SK-N-MC (cell line): ENCODE data around the gene SLC38A1.
A peak's percentile ranks its signal among the peaks of the same experiment; 100 is the strongest.

ENCODE experiments used
- DNase-seq: peaks from one replicate; pipeline ENCODE4 v3.0.0-alpha.2; 2011; ENCODE audit warnings: low read depth, low spot score
- H3K27ac ChIP-seq: fragments of 200-600 bp; sonication (generic); 2 replicates; pipeline ENCODE4 v1.5.1; 2016; ENCODE audit warnings: mixed run types
- H3K36me3 ChIP-seq: fragments of 200-600 bp; sonication (generic); 2 replicates; pipeline ENCODE4 v1.6.1; 2017; ENCODE audit warnings: antibody characterized with exemption, low read length, mixed read lengths; ENCODE audit not compliant: insufficient read depth
- H3K4me3 ChIP-seq: fragments of 200-600 bp; sonication (generic); 2 replicates; pipeline ENCODE4 v1.5.1; 2016
- H3K9ac ChIP-seq: fragments of 200-600 bp; sonication (generic); 2 replicates; pipeline ENCODE4 v1.8.0; 2017; ENCODE audit warnings: mixed run types, mixed read lengths; ENCODE audit not compliant: insufficient read length
- H3K9me3 ChIP-seq: fragments of 200-600 bp; sonication (generic); 2 replicates; pipeline ENCODE4 v1.6.1; 2017; ENCODE audit warnings: low read depth, mild to moderate bottlenecking, antibody characterized with exemption, low read length, moderate library complexity, mixed read lengths
- EZH2 ChIP-seq: fragments of 200-600 bp; sonication (generic); IDR thresholded peaks from one replicate; pipeline ENCODE4 v1.6.1; 2017; ENCODE audit warnings: antibody characterized with exemption
- FOXP2 ChIP-seq: optimal IDR thresholded peaks from 2 replicates; pipeline ENCODE3; 2011; ENCODE audit warnings: mild to moderate bottlenecking, moderate library complexity; ENCODE audit not compliant: insufficient read depth; ENCODE audit errors: extremely low read length, control extremely low read depth
- POLR2AphosphoS5 ChIP-seq: IDR thresholded peaks from 2 replicates; pipeline ENCODE4 v1.6.1; 2012; ENCODE audit warnings: mild to moderate bottlenecking, low read depth, low read length, borderline replicate concordance

SLC38A1 gene

DNA sequence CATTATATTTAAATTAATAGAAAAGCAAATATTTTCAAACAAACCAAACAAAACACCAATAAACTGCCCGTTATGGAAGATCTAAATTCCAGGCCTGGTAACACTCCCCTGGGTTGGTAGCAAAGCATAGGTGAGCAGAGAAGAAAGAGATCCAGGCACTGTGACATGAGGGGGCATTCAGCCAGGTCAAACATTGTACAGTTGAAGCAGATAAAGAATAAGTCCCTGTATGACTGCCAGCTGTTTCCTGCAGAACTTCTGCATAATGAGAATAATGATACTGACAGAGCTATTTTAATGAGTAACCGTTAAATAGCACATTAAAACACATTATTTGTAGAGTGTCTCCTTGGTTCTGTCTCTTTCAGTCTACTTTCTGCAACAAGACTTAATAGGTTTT lies 35.4 kb downstream of the SLC38A1 start:
- peaks cover 81% of the 10 kb centered on the region for H3K36me3 ChIP-seq
- H3K9me3 ChIP-seq = no peaks in the 10 kb centered on the region
- H3K27ac ChIP-seq = 0 out of 2 replicates have a peak overlapping the region, but pooled peaks have one; percentile 2
- H3K4me3 ChIP-seq = no peak overlapping the region
- DNase-seq = no peak
- no peak overlapping the region for H3K9ac ChIP-seq
- TF ChIP-seq FOXP2 (no peak), EZH2 (no peak), POLR2AphosphoS5 (no peak)

DNA sequence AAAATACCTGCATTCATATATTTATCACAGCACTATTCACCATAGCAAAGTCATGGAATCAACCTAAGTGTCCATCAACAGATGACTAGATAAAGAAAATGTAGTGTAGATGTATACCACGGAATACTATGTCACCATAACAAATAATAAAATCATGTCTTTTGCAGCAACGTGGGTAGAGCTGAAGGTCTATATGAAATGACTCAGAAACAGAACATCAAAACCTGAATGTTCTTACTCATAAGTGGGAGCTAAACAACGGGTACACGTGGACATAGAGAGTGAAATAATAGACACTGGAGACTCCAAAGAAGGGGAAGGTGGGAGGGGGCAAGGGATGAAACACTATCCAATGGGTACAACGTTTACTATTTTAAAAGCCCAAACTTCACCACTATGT lies 37.9 kb downstream of the SLC38A1 start:
- no peak for DNase-seq
- Histone ChIP-seq H3K4me3 (no peak overlapping the region), H3K27ac (no peak overlapping the region), H3K9me3 (no peaks in the 10 kb centered on the region), H3K9ac (no peak overlapping the region), H3K36me3 (peaks cover 75% of the 10 kb centered on the region)
- TF ChIP-seq FOXP2 (no peak), POLR2AphosphoS5 (no peak), EZH2 (no peak)

- peaks cover 78% of the 10 kb centered on the region for H3K36me3 ChIP-seq
- no peak for TF ChIP-seq EZH2
- no peak for TF ChIP-seq FOXP2
- TF ChIP-seq POLR2AphosphoS5 = no peak
- no peak overlapping the region for H3K4me3 ChIP-seq
- H3K27ac ChIP-seq = no peak overlapping the region
- H3K9me3 ChIP-seq = no peaks in the 10 kb centered on the region
- DNase-seq = no peak
- no peak overlapping the region for H3K9ac ChIP-seq
Observed at GRCh38 chr12:46230306-46230705, 38.5 kb downstream of the SLC38A1 start.

DNA sequence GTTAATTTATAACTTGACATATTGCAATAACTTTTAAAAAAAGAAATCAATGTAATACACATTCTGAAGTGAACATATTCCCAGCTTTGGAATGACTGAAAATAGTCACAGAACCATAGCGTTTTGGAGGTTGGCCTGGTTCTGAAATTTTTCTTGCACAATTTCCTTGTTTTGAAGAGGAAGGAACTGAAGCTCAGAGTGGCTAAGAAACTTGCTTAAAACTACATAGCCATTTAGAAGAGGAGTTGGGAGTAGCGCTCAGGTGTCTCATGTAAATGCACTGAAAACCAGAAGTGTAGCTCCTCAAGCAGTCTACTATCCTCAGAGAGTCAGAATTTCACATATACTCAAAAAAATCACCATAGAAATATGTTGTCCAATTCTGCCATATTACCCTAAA lies 41.2 kb downstream of the SLC38A1 start:
- Histone ChIP-seq H3K36me3 (peaks cover 80% of the 10 kb centered on the region), H3K4me3 (no peak overlapping the region), H3K9me3 (no peaks in the 10 kb centered on the region), H3K9ac (no peak overlapping the region), H3K27ac (no peak overlapping the region)
- no peak for TF ChIP-seq POLR2AphosphoS5
- TF ChIP-seq EZH2 = no peak
- no peak for TF ChIP-seq FOXP2
- DNase-seq = no peak

DNA sequence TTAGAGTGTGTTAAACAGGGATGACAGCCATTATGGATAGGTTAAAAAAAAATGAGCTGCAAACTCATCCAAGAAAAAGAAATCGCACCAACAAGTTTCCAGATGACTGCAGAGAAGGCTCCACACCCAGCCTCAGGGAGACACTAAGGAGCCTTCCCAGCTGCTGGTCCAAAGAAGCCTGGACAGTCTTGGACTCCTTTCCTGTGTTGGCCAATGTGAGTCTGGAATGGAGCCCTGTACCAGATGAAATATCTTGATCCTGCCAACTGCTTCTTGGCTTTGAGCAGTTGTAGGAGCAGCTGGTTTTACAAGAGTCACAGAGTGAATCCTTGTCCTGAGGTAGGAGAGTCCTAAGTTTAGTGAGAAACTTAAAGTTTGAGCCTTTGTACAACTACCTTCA lies 44.5 kb downstream of the SLC38A1 start:
- TF ChIP-seq POLR2AphosphoS5 = no peak
- no peak for TF ChIP-seq EZH2
- no peak for TF ChIP-seq FOXP2
- Histone ChIP-seq H3K27ac (no peak overlapping the region), H3K9ac (no peak overlapping the region), H3K36me3 (peaks cover 84% of the 10 kb centered on the region), H3K4me3 (no peak overlapping the region), H3K9me3 (no peaks in the 10 kb centered on the region)
- DNase-seq = no peak

DNA sequence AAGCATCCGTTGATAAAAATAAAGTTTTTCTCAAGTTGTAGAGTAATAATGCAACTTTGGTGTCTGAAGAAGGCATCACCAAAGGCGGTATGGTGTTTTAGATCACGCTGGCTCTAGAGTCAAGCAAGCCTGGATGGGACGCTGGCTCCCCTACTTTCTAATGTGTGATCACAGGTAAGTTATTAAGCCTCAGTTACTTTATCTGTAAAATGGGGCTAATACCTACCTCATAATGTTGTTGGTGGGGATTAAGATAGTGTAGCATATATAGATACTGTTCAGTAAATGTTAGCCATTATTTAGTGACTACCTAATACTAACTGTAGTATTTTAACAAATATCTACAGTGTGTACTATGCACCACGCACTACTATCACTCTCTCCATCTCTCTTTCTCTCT lies 45.8 kb downstream of the SLC38A1 start:
- TF ChIP-seq FOXP2 (no peak), POLR2AphosphoS5 (no peak), EZH2 (no peak)
- Histone ChIP-seq H3K9ac (no peak overlapping the region), H3K9me3 (no peaks in the 10 kb centered on the region), H3K4me3 (no peak overlapping the region), H3K36me3 (peaks cover 72% of the 10 kb centered on the region), H3K27ac (no peak overlapping the region)
- no peak for DNase-seq

DNA sequence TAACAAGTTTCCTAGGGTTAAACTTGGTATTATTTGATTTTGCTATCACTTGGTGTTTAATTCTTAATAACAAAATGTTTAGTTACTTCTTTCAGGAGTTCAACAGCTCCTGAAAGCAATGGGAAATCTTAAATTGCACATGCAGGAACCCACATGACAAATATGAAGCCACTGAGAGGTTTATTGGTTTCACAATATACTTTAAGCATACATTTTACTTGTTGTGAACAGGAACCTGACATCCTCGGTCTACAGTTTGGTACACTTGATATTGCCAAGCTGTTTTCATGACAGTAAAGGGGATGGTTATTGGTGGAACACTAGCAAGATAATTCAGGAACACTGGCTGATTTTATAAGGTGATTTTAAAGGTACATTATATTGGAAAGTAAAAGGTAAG lies 46.2 kb downstream of the SLC38A1 start:
- H3K36me3 ChIP-seq = peaks cover 71% of the 10 kb centered on the region
- no peak for DNase-seq
- no peak overlapping the region for H3K4me3 ChIP-seq
- H3K27ac ChIP-seq = no peak overlapping the region
- TF ChIP-seq EZH2 (no peak), FOXP2 (no peak), POLR2AphosphoS5 (no peak)
- H3K9me3 ChIP-seq = no peaks in the 10 kb centered on the region
- H3K9ac ChIP-seq = no peak overlapping the region

- peaks cover 67% of the 10 kb centered on the region for H3K36me3 ChIP-seq
- no peaks in the 10 kb centered on the region for H3K9me3 ChIP-seq
- no peak overlapping the region for H3K9ac ChIP-seq
- H3K4me3 ChIP-seq = peak overlapping the region; percentile 20; the same call in 1 of the 2 replicates
- H3K27ac ChIP-seq = peak overlapping the region; percentile 67
- TF ChIP-seq POLR2AphosphoS5 (no peak), FOXP2 (no peak), EZH2 (no peak)
- DNase-seq = peak; percentile 47
Observed at GRCh38 chr12:46221255-46222128, 47.4 kb downstream of the SLC38A1 start.

DNA sequence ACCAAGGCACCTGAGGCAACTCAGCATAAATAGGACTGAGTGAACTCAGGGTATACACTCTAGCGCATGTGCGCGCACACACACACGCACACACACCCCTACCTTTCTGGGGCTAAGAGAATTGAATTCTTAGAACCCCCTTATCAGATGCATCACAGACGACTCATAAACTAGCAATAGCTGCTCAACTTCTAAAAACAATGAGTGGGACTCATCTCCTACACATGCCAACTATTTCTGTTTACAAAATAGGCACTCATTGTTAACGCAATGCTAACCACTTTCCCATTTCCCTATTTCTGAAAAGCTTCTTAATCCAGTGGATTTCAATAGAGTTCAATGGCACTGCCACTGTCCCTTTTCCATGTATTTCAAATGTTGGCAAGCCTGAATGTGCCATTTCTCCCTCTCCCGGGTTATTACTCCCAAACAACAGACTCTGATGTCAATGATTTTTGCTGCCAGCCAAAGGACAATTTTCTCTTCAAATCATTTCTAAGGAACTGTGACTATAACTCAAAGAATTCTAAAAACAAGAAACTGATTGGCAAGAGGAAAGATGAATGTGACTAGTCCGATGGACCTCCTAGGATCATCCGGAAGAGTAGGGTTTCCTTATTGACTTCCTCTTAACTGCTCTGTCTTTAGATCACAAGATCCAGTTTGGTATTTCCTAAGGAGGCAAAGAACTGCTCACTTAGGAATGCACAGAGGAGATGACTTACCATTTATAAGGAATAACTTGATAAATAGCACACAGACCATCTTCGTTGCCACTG lies 48.8 kb downstream of the SLC38A1 start:
- Histone ChIP-seq H3K4me3 (no peak overlapping the region), H3K9ac (no peak overlapping the region), H3K9me3 (no peaks in the 10 kb centered on the region), H3K27ac (no peak overlapping the region), H3K36me3 (peaks cover 58% of the 10 kb centered on the region)
- DNase-seq = no peak
- TF ChIP-seq FOXP2 (no peak), POLR2AphosphoS5 (no peak), EZH2 (no peak)
